WTC11 (cell line): ENCODE measurements around the gene RECK. TPM values are rescaled to one million over a fixed set of nuclear protein-coding genes. Genes with fewer than 3 reads are reported as not detected.

Source experiments
- ATAC-seq: fragments of 200-7000 bp; cut with Tn5 transposase; 2 replicates; pipeline ENCODE4 v1.10.0; 2021; ENCODE audit warnings: mild to moderate bottlenecking, moderate library complexity
- CTCF ChIA-PET: fragments of 300-600 bp; sonication (Branson Sonifier 250); formaldehyde crosslinking; loops from one replicate; lab custom pipeline; 2021; ENCODE audit warnings: antibody characterized with exemption; lab: Charles Lee
- POLR2A ChIA-PET: fragments of 350-600 bp; sonication (Branson Sonifier 250); formaldehyde crosslinking; loops from one replicate; lab custom pipeline; 2021; ENCODE audit warnings: antibody characterized with exemption; lab: Charles Lee
- DNase-seq: peaks from one replicate; pipeline ENCODE4 v3.0.0; 2021; ENCODE audit warnings: low spot score
- H3K27ac Mint-ChIP-seq: 2 replicates; pipeline ENCODE4 v1.8.0; 2021; ENCODE audit warnings: mixed read lengths
- H3K27me3 Mint-ChIP-seq: 2 replicates; pipeline ENCODE4 v1.8.0; 2021; ENCODE audit warnings: low read depth, mild to moderate bottlenecking, moderate library complexity, mixed read lengths
- H3K36me3 Mint-ChIP-seq: 2 replicates; pipeline ENCODE4 v1.8.0; 2021; ENCODE audit warnings: mixed read lengths
- H3K4me1 Mint-ChIP-seq: 2 replicates; pipeline ENCODE4 v1.8.0; 2022; ENCODE audit warnings: mixed read lengths
- H3K4me3 Mint-ChIP-seq: 2 replicates; pipeline ENCODE4 v1.8.0; 2021; ENCODE audit warnings: mild to moderate bottlenecking, moderate library complexity, mixed read lengths
- H3K9me3 Mint-ChIP-seq: 2 replicates; pipeline ENCODE4 v1.8.0; 2021; ENCODE audit warnings: mixed read lengths
- ETV6 ChIP-seq: sonication (generic); formaldehyde crosslinking; IDR thresholded peaks from 2 replicates; pipeline ENCODE4 v1.8.1; 2022; ENCODE audit warnings: mild to moderate bottlenecking, missing genetic modification reagents
- FOXP1 ChIP-seq: sonication (generic); formaldehyde crosslinking; IDR thresholded peaks from 2 replicates; pipeline ENCODE4 v1.8.0; 2022; ENCODE audit warnings: missing genetic modification reagents, mild to moderate bottlenecking, moderate library complexity, borderline replicate concordance
- GTF2I ChIP-seq: fragments of 250-450 bp; sonication (Bioruptor Pico); conservative IDR thresholded peaks from 2 replicates; pipeline ENCODE4 v1.4.0; 2021; ENCODE audit warnings: mild to moderate bottlenecking
- NR1H2 ChIP-seq: sonication (generic); formaldehyde crosslinking; IDR thresholded peaks from 2 replicates; pipeline ENCODE4 v1.9.0; 2021; ENCODE audit warnings: mild to moderate bottlenecking, moderate library complexity, missing genetic modification reagents
- NR3C1 ChIP-seq: sonication (generic); formaldehyde crosslinking; conservative IDR thresholded peaks from 2 replicates; pipeline ENCODE4 v1.8.1; 2023; ENCODE audit warnings: low read depth, mild to moderate bottlenecking, missing genetic modification reagents
- SOX15 ChIP-seq: fragments of 250-450 bp; sonication (Bioruptor Pico); IDR thresholded peaks from 2 replicates; pipeline ENCODE4 v1.9.0; 2021; ENCODE audit warnings: mild to moderate bottlenecking
- TEAD4 ChIP-seq: sonication (generic); formaldehyde crosslinking; IDR thresholded peaks from 2 replicates; pipeline ENCODE4 v1.8.0; 2022; ENCODE audit warnings: mild to moderate bottlenecking, missing genetic modification reagents
- ZNF671 ChIP-seq: fragments of 250-450 bp; sonication (Bioruptor Pico); IDR thresholded peaks from 2 replicates; pipeline ENCODE4 v1.8.0; 2021; ENCODE audit warnings: mild to moderate bottlenecking
- total RNA-seq: library from RNA; stranded (reverse); gene quantifications from 3 replicates; pipeline ENCODE4 v1.2.3, GENCODE V29; 2021
- TF ChIP-seq, protein P1 (sequence below): sonication (generic); formaldehyde crosslinking; IDR thresholded peaks from 2 replicates; pipeline ENCODE4 v1.8.1; 2022; ENCODE audit warnings: mild to moderate bottlenecking, missing genetic modification reagents, moderate library complexity, borderline replicate concordance
- TF ChIP-seq, protein P2 (sequence below): sonication (generic); formaldehyde crosslinking; IDR thresholded peaks from 2 replicates; pipeline ENCODE4 v1.8.0; 2022; ENCODE audit warnings: mild to moderate bottlenecking, missing genetic modification reagents
- TF ChIP-seq, protein P3 (sequence below): sonication (generic); formaldehyde crosslinking; IDR thresholded peaks from 2 replicates; pipeline ENCODE4 v1.8.1; 2023; ENCODE audit warnings: mild to moderate bottlenecking, missing genetic modification reagents
- TF ChIP-seq, protein P4 (sequence below): fragments of 250-450 bp; sonication (Bioruptor Pico); IDR thresholded peaks from 2 replicates; pipeline ENCODE4 v2.1.2; 2022; ENCODE audit warnings: mild to moderate bottlenecking, moderate library complexity
- TF ChIP-seq, protein P5 (sequence below): fragments of 250-450 bp; sonication (Bioruptor Pico); IDR thresholded peaks from 2 replicates; pipeline ENCODE4 v1.9.0; 2021; ENCODE audit warnings: moderate library complexity, mild to moderate bottlenecking, inconsistent platforms, borderline replicate concordance
- TF ChIP-seq, protein P6 (sequence below): sonication (generic); formaldehyde crosslinking; IDR thresholded peaks from 2 replicates; pipeline ENCODE4 v1.8.0; 2022; ENCODE audit warnings: mild to moderate bottlenecking, missing genetic modification reagents
- TF ChIP-seq, protein P7 (sequence below): sonication (generic); formaldehyde crosslinking; IDR thresholded peaks from 2 replicates; pipeline ENCODE4 v1.8.0; 2022; ENCODE audit warnings: mild to moderate bottlenecking, missing genetic modification reagents
- TF ChIP-seq, protein P8 (sequence below): fragments of 250-450 bp; sonication (Bioruptor Pico); IDR thresholded peaks from 2 replicates; pipeline ENCODE4 v1.9.0; 2021; ENCODE audit warnings: mild to moderate bottlenecking

RECK gene
- total RNA-seq, 1 experiment from 2014 or later = 11.2 TPM

DNA sequence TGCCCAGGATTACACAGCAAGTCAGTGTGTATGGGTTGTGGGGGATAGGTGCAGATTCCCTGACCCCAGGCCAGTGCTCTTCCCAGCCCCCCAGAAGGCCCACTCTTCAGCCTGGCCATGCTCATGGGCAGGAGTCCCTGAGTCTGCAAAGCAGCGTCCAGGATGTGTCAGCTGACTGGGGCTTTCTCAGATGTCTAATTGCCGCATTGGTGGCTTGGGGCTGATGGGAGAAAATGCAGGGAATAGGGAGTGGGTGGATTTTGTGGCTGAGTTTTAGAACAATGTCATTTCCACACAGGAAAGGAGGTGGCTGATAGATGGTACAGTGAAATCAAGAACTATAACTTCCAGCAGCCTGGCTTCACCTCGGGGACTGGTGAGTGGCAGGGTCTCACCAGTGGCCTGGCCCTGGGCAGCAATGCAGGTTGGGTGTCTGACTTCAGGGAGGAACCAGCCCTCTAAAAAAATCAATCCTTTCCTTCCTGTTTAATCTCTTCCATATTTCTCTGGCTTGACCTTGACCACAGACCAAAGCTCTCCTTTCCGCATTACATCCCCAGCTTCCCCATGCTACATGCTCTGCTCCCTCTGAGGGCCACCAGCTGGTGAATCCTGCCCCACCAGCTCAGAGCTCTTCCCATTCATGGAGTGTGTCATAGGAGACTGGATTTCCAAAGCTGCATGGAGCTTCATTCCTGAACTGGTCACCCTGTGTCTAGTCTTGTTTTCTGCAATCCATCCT, 114.0 kb downstream of the RECK start (continued):
- TF ChIP-seq, protein P1, sequence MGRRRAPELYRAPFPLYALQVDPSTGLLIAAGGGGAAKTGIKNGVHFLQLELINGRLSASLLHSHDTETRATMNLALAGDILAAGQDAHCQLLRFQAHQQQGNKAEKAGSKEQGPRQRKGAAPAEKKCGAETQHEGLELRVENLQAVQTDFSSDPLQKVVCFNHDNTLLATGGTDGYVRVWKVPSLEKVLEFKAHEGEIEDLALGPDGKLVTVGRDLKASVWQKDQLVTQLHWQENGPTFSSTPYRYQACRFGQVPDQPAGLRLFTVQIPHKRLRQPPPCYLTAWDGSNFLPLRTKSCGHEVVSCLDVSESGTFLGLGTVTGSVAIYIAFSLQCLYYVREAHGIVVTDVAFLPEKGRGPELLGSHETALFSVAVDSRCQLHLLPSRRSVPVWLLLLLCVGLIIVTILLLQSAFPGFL (CRISPR knock-in tag) = no peak
- TF ChIP-seq, protein P2, sequence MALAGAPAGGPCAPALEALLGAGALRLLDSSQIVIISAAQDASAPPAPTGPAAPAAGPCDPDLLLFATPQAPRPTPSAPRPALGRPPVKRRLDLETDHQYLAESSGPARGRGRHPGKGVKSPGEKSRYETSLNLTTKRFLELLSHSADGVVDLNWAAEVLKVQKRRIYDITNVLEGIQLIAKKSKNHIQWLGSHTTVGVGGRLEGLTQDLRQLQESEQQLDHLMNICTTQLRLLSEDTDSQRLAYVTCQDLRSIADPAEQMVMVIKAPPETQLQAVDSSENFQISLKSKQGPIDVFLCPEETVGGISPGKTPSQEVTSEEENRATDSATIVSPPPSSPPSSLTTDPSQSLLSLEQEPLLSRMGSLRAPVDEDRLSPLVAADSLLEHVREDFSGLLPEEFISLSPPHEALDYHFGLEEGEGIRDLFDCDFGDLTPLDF (CRISPR knock-in tag) = no peak
- TF ChIP-seq, protein P3, sequence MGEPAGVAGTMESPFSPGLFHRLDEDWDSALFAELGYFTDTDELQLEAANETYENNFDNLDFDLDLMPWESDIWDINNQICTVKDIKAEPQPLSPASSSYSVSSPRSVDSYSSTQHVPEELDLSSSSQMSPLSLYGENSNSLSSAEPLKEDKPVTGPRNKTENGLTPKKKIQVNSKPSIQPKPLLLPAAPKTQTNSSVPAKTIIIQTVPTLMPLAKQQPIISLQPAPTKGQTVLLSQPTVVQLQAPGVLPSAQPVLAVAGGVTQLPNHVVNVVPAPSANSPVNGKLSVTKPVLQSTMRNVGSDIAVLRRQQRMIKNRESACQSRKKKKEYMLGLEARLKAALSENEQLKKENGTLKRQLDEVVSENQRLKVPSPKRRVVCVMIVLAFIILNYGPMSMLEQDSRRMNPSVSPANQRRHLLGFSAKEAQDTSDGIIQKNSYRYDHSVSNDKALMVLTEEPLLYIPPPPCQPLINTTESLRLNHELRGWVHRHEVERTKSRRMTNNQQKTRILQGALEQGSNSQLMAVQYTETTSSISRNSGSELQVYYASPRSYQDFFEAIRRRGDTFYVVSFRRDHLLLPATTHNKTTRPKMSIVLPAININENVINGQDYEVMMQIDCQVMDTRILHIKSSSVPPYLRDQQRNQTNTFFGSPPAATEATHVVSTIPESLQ (CRISPR knock-in tag) = no peak
- no peak for TF ChIP-seq GTF2I
- TF ChIP-seq, protein P4, sequence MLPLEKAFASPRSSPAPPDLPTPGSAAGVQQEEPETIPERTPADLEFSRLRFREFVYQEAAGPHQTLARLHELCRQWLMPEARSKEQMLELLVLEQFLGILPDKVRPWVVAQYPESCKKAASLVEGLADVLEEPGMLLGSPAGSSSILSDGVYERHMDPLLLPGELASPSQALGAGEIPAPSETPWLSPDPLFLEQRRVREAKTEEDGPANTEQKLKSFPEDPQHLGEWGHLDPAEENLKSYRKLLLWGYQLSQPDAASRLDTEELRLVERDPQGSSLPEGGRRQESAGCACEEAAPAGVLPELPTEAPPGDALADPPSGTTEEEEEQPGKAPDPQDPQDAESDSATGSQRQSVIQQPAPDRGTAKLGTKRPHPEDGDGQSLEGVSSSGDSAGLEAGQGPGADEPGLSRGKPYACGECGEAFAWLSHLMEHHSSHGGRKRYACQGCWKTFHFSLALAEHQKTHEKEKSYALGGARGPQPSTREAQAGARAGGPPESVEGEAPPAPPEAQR (CRISPR knock-in tag) = no peak

DNA sequence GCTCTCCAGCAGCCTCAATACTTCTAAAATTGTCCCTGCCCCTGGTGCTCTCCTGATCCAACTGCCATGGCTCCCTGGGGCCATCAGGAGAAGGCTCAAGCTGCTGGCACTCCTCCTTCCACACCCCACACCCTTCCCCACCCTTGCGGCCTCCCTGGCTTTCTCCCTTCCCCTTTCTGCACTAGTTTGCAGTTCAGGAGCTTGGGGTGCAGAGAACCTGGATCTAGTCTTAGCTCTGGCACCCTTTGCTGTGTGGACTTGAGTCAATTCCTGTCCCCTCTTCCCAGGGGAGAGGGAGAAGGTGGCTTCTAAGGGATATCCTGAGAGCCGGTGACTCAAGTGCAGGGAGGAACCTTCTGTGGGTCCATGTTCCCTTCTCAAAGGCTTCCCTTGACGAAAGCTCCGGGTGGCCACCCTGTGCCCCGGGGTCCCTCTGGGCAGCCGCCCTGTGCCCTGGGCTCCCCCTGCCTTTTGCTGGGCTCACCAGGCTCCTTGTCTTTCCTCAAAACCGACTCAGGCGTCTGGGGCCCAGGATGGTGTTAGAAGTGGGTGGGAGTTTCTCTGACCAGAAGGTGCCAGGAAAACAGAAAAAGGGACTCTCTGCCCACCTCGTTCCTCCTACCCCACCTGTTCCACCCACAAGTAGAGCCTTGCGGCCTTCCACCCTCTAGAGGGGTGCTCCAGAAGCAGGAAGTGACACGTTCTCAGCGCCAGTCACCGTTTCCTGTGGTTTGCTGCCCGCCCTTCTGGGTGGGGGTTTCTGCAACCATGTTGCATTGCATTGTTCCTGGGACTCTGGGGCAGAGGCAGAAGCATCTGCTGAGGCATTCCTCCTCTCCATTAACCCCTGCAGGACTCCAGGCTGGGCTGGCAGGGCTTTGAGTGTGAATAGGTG, 114.8 kb downstream of the RECK start:
- H3K36me3 Mint-ChIP-seq = peaks cover 5% of the 10 kb centered on the region
- no peak overlapping the region for H3K27ac Mint-ChIP-seq
- no peak overlapping the region for H3K4me3 Mint-ChIP-seq
- H3K9me3 Mint-ChIP-seq = peaks cover 7% of the 10 kb centered on the region
- ChIA-PET CTCF (interaction anchor here (1.1 to 1.2 kb wide), 2 partner anchors 15 to 206 kb away, joined by 3 read pairs; no protein-coding TSS in a partner anchor), POLR2A (interaction anchor here (2.2 kb wide), 1 partner anchor 12 kb away, joined by 8 read pairs; no protein-coding TSS in a partner anchor)
- ATAC-seq (no peak; the same call in 1 of the 2 replicates), DNase-seq (no peak)
- no peaks in the 10 kb centered on the region; the same call in 1 of the 2 replicates for H3K27me3 Mint-ChIP-seq
- H3K4me1 Mint-ChIP-seq = peaks cover 6% of the 10 kb centered on the region; the same call in 1 of the 2 replicates
- TF ChIP-seq ZNF671 (CRISPR knock-in tag) = no peak
- TF ChIP-seq, protein P5, sequence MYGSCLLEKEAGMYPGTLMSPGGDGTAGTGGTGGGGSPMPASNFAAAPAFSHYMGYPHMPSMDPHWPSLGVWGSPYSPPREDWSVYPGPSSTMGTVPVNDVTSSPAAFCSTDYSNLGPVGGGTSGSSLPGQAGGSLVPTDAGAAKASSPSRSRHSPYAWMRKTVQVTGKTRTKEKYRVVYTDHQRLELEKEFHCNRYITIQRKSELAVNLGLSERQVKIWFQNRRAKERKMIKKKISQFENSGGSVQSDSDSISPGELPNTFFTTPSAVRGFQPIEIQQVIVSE (CRISPR knock-in tag) = no peak
- TF ChIP-seq, protein P6, sequence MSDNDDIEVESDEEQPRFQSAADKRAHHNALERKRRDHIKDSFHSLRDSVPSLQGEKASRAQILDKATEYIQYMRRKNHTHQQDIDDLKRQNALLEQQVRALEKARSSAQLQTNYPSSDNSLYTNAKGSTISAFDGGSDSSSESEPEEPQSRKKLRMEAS (CRISPR knock-in tag) = no peak
- TF ChIP-seq NR1H2 (CRISPR knock-in tag) = no peak
- no peak for TF ChIP-seq ETV6
- no peak for TF ChIP-seq SOX15
- TF ChIP-seq TEAD4 (CRISPR knock-in tag) = no peak
- TF ChIP-seq FOXP1 = no peak
- TF ChIP-seq, protein P7, sequence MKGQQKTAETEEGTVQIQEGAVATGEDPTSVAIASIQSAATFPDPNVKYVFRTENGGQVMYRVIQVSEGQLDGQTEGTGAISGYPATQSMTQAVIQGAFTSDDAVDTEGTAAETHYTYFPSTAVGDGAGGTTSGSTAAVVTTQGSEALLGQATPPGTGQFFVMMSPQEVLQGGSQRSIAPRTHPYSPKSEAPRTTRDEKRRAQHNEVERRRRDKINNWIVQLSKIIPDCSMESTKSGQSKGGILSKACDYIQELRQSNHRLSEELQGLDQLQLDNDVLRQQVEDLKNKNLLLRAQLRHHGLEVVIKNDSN (CRISPR knock-in tag) = no peak
- TF ChIP-seq, protein P8, sequence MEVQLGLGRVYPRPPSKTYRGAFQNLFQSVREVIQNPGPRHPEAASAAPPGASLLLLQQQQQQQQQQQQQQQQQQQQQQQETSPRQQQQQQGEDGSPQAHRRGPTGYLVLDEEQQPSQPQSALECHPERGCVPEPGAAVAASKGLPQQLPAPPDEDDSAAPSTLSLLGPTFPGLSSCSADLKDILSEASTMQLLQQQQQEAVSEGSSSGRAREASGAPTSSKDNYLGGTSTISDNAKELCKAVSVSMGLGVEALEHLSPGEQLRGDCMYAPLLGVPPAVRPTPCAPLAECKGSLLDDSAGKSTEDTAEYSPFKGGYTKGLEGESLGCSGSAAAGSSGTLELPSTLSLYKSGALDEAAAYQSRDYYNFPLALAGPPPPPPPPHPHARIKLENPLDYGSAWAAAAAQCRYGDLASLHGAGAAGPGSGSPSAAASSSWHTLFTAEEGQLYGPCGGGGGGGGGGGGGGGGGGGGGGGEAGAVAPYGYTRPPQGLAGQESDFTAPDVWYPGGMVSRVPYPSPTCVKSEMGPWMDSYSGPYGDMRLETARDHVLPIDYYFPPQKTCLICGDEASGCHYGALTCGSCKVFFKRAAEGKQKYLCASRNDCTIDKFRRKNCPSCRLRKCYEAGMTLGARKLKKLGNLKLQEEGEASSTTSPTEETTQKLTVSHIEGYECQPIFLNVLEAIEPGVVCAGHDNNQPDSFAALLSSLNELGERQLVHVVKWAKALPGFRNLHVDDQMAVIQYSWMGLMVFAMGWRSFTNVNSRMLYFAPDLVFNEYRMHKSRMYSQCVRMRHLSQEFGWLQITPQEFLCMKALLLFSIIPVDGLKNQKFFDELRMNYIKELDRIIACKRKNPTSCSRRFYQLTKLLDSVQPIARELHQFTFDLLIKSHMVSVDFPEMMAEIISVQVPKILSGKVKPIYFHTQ (CRISPR knock-in tag) = no peak
- no peak for TF ChIP-seq NR3C1 (CRISPR knock-in tag)
- TF ChIP-seq, protein P3 (CRISPR knock-in tag) = no peak
